Hepatocyte (in vitro differentiated cells): ENCODE results near the gene WDPCP. TPM values are rescaled to one million over a fixed set of nuclear protein-coding genes. Genes with fewer than 3 reads are reported as not detected.

ENCODE experiments used
- DNase-seq: peaks from one replicate; pipeline ENCODE4 v3.0.0-alpha.2; 2016; ENCODE audit warnings: low spot score
- H2AFZ ChIP-seq: fragments of 200-600 bp; sonication (generic); 2 replicates; pipeline ENCODE4 v1.6.0; 2016; ENCODE audit warnings: antibody characterized with exemption, mild to moderate bottlenecking
- H3K27ac ChIP-seq: fragments of 200-600 bp; sonication (generic); 2 replicates; pipeline ENCODE4 v1.5.1; 2016; ENCODE audit warnings: mild to moderate bottlenecking
- H3K27me3 ChIP-seq: fragments of 200-600 bp; sonication (generic); 2 replicates; pipeline ENCODE4 v1.6.1; 2016
- H3K36me3 ChIP-seq: fragments of 200-600 bp; sonication (generic); replicated peaks from 2 replicates; pipeline ENCODE4 v1.5.1; 2016; ENCODE audit warnings: low read depth; ENCODE audit not compliant: insufficient read depth
- H3K4me1 ChIP-seq: fragments of 200-600 bp; sonication (generic); 2 replicates; pipeline ENCODE4 v1.5.1; 2016; ENCODE audit warnings: mild to moderate bottlenecking, moderate library complexity; ENCODE audit not compliant: insufficient read depth
- H3K4me2 ChIP-seq: fragments of 200-600 bp; sonication (generic); 2 replicates; pipeline ENCODE4 v1.6.0; 2016
- H3K4me3 ChIP-seq: fragments of 200-600 bp; sonication (generic); 2 replicates; pipeline ENCODE4 v1.5.1; 2016; ENCODE audit warnings: mild to moderate bottlenecking
- H3K79me2 ChIP-seq: fragments of 200-600 bp; sonication (generic); 2 replicates; pipeline ENCODE4 v1.6.0; 2017; ENCODE audit warnings: mild to moderate bottlenecking
- H3K9me2 ChIP-seq: fragments of 200-600 bp; sonication (generic); replicated peaks from 2 replicates; pipeline ENCODE4 v1.6.0; 2017; ENCODE audit warnings: mild to moderate bottlenecking; ENCODE audit not compliant: insufficient read depth
- H3K9me3 ChIP-seq: fragments of 200-600 bp; sonication (generic); 2 replicates; pipeline ENCODE4 v1.5.1; 2016; ENCODE audit warnings: low read depth, mild to moderate bottlenecking
- H4K20me1 ChIP-seq: fragments of 200-600 bp; sonication (generic); 2 replicates; pipeline ENCODE4 v1.6.0; 2016; ENCODE audit warnings: mild to moderate bottlenecking; ENCODE audit not compliant: insufficient read depth, poor library complexity, severe bottlenecking
- CTCF ChIP-seq: fragments of 200-600 bp; sonication (generic); IDR thresholded peaks from 2 replicates; pipeline ENCODE4 v1.5.1; 2016; ENCODE audit warnings: antibody characterized with exemption, mild to moderate bottlenecking; ENCODE audit not compliant: poor library complexity
- EZH2 ChIP-seq: fragments of 200-600 bp; sonication (generic); IDR thresholded peaks from 2 replicates; pipeline ENCODE4 v1.6.1; 2016; ENCODE audit warnings: antibody characterized with exemption, mild to moderate bottlenecking, borderline replicate concordance
- EZH2phosphoT487 ChIP-seq: fragments of 200-600 bp; sonication (generic); IDR thresholded peaks from one replicate; pipeline ENCODE4 v1.6.1; 2018; ENCODE audit warnings: antibody characterized with exemption, mild to moderate bottlenecking, low read depth, moderate library complexity; ENCODE audit not compliant: unreplicated experiment, severe bottlenecking
- WGBS: methylation state at CpG from one replicate; pipeline ENCODE4 v1.1.6; 2016; ENCODE audit warnings: low lambda C conversion rate; ENCODE audit errors: missing lambda C conversion rate; 5-methylcytosine and 5-hydroxymethylcytosine counted together
- polyA plus RNA-seq: library from polyadenylated mRNA; unstranded; fragments of >200 nt; fragmentation: Nextera tagmentation; extraction: Ambion mirVana; gene quantifications from 2 replicates; pipeline ENCODE4 v1.2.1, GENCODE V29; 2016
- total RNA-seq: library from RNA; depleted of rRNA; stranded (reverse); fragments of >200 nt; gene quantifications from 2 replicates; pipeline ENCODE4 v1.2.3, GENCODE V29; 2014

Gene WDPCP
- total and polyA plus RNA-seq, 2 experiments from 2014 or later = 4.9 to 12.8 TPM

- H3K4me2 ChIP-seq = no peak overlapping the region
- no peaks in the 10 kb centered on the region for H3K79me2 ChIP-seq
- no peaks in the 10 kb centered on the region for H3K36me3 ChIP-seq
- H3K27me3 ChIP-seq = no peaks in the 10 kb centered on the region
- no peaks in the 10 kb centered on the region for H3K9me2 ChIP-seq
- H3K9me3 ChIP-seq = no peaks in the 10 kb centered on the region
- DNase-seq = no peak
- no peak overlapping the region for H3K27ac ChIP-seq
- H4K20me1 ChIP-seq = no peaks in the 10 kb centered on the region
- no peak for TF ChIP-seq CTCF
- peaks cover 12% of the 10 kb centered on the region for H3K4me1 ChIP-seq
- WGBS = 100% methylated on average over 3 of the region's 3 CpGs
- H3K4me3 ChIP-seq = no peak overlapping the region
- H2AFZ ChIP-seq = no peak overlapping the region
Observed at GRCh38 chr2:63195310-63195709, 393.0 kb downstream of the WDPCP start.

GRCh38 chr2:63194175-63194574, 394.1 kb downstream of the WDPCP start:
- TF ChIP-seq EZH2phosphoT487 = no peak
- TF ChIP-seq EZH2 = no peak
- TF ChIP-seq CTCF = no peak
- H3K4me3 ChIP-seq = no peak overlapping the region
- no peak for DNase-seq
- no peak overlapping the region for H3K4me2 ChIP-seq
- no peaks in the 10 kb centered on the region for H3K36me3 ChIP-seq
- no peaks in the 10 kb centered on the region for H3K27me3 ChIP-seq
- H2AFZ ChIP-seq = no peak overlapping the region
- no peaks in the 10 kb centered on the region for H3K9me2 ChIP-seq
- H3K79me2 ChIP-seq = no peaks in the 10 kb centered on the region
- no peaks in the 10 kb centered on the region for H4K20me1 ChIP-seq
- no peaks in the 10 kb centered on the region for H3K9me3 ChIP-seq
- no peak overlapping the region for H3K27ac ChIP-seq
- H3K4me1 ChIP-seq = peaks cover 12% of the 10 kb centered on the region

- Histone ChIP-seq H3K4me3 (no peak overlapping the region), H4K20me1 (no peaks in the 10 kb centered on the region), H3K36me3 (no peaks in the 10 kb centered on the region), H3K27me3 (no peaks in the 10 kb centered on the region), H2AFZ (no peak overlapping the region), H3K79me2 (no peaks in the 10 kb centered on the region), H3K9me3 (no peaks in the 10 kb centered on the region), H3K9me2 (no peaks in the 10 kb centered on the region), H3K4me2 (no peak overlapping the region), H3K27ac (no peak overlapping the region), H3K4me1 (peaks cover 12% of the 10 kb centered on the region)
- no peak for TF ChIP-seq EZH2phosphoT487
- TF ChIP-seq EZH2 = no peak
- TF ChIP-seq CTCF = no peak
- 42% methylated on average over 2 of the region's 2 CpGs for WGBS
- no peak for DNase-seq
Observed at GRCh38 chr2:63192889-63193774, 395.1 kb downstream of the WDPCP start.
